Hepatocyte (in vitro differentiated cells): Measurements from ENCODE around the gene ZFHX3. TPM values are rescaled to one million over a fixed set of nuclear protein-coding genes. Genes with fewer than 3 reads are reported as not detected.

Experiments used
- DNase-seq: peaks from one replicate; pipeline ENCODE4 v3.0.0-alpha.2; 2016; ENCODE audit warnings: low spot score
- H2AFZ ChIP-seq: fragments of 200-600 bp; sonication (generic); 2 replicates; pipeline ENCODE4 v1.6.0; 2016; ENCODE audit warnings: antibody characterized with exemption, mild to moderate bottlenecking
- H3K27ac ChIP-seq: fragments of 200-600 bp; sonication (generic); 2 replicates; pipeline ENCODE4 v1.5.1; 2016; ENCODE audit warnings: mild to moderate bottlenecking
- H3K27me3 ChIP-seq: fragments of 200-600 bp; sonication (generic); 2 replicates; pipeline ENCODE4 v1.6.1; 2016
- H3K36me3 ChIP-seq: fragments of 200-600 bp; sonication (generic); replicated peaks from 2 replicates; pipeline ENCODE4 v1.5.1; 2016; ENCODE audit warnings: low read depth; ENCODE audit not compliant: insufficient read depth
- H3K4me1 ChIP-seq: fragments of 200-600 bp; sonication (generic); 2 replicates; pipeline ENCODE4 v1.5.1; 2016; ENCODE audit warnings: mild to moderate bottlenecking, moderate library complexity; ENCODE audit not compliant: insufficient read depth
- H3K4me2 ChIP-seq: fragments of 200-600 bp; sonication (generic); 2 replicates; pipeline ENCODE4 v1.6.0; 2016
- H3K4me3 ChIP-seq: fragments of 200-600 bp; sonication (generic); 2 replicates; pipeline ENCODE4 v1.5.1; 2016; ENCODE audit warnings: mild to moderate bottlenecking
- H3K79me2 ChIP-seq: fragments of 200-600 bp; sonication (generic); 2 replicates; pipeline ENCODE4 v1.6.0; 2017; ENCODE audit warnings: mild to moderate bottlenecking
- H3K9me2 ChIP-seq: fragments of 200-600 bp; sonication (generic); replicated peaks from 2 replicates; pipeline ENCODE4 v1.6.0; 2017; ENCODE audit warnings: mild to moderate bottlenecking; ENCODE audit not compliant: insufficient read depth
- H3K9me3 ChIP-seq: fragments of 200-600 bp; sonication (generic); 2 replicates; pipeline ENCODE4 v1.5.1; 2016; ENCODE audit warnings: low read depth, mild to moderate bottlenecking
- H4K20me1 ChIP-seq: fragments of 200-600 bp; sonication (generic); 2 replicates; pipeline ENCODE4 v1.6.0; 2016; ENCODE audit warnings: mild to moderate bottlenecking; ENCODE audit not compliant: insufficient read depth, poor library complexity, severe bottlenecking
- CTCF ChIP-seq: fragments of 200-600 bp; sonication (generic); IDR thresholded peaks from 2 replicates; pipeline ENCODE4 v1.5.1; 2016; ENCODE audit warnings: antibody characterized with exemption, mild to moderate bottlenecking; ENCODE audit not compliant: poor library complexity
- EZH2 ChIP-seq: fragments of 200-600 bp; sonication (generic); IDR thresholded peaks from 2 replicates; pipeline ENCODE4 v1.6.1; 2016; ENCODE audit warnings: antibody characterized with exemption, mild to moderate bottlenecking, borderline replicate concordance
- EZH2phosphoT487 ChIP-seq: fragments of 200-600 bp; sonication (generic); IDR thresholded peaks from one replicate; pipeline ENCODE4 v1.6.1; 2018; ENCODE audit warnings: antibody characterized with exemption, mild to moderate bottlenecking, low read depth, moderate library complexity; ENCODE audit not compliant: unreplicated experiment, severe bottlenecking
- WGBS: methylation state at CpG from one replicate; pipeline ENCODE4 v1.1.6; 2016; ENCODE audit warnings: low lambda C conversion rate; ENCODE audit errors: missing lambda C conversion rate; 5-methylcytosine and 5-hydroxymethylcytosine counted together
- polyA plus RNA-seq: library from polyadenylated mRNA; unstranded; fragments of >200 nt; fragmentation: Nextera tagmentation; extraction: Ambion mirVana; gene quantifications from 2 replicates; pipeline ENCODE4 v1.2.1, GENCODE V29; 2016
- total RNA-seq: library from RNA; depleted of rRNA; stranded (reverse); fragments of >200 nt; gene quantifications from 2 replicates; pipeline ENCODE4 v1.2.3, GENCODE V29; 2014

ZFHX3 gene
- total and polyA plus RNA-seq, 2 experiments from 2014 or later, result 6.4 to 11.6 TPM

DNA sequence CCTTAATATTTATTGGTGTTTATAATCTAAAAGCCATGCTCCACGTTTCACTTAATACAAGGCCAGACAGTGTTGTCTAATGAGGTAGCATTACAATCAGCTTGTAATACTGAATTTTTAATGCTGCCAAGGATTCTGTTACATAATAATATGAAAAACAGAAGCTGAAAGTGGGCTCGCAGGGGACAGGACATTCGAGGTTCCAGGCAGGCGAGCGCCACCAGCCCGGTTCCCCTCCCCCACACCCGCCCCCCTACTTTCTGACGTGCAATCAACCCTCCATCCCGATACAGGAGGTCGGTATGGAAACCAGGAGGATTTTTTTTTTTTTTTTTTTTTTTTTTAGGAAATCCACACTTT, 6.2 kb upstream of the ZFHX3 start:
- no peak for DNase-seq
- WGBS, result 39% methylated on average over 10 of the region's 10 CpGs
- H3K27ac ChIP-seq, result peak overlapping the region; percentile 89
- TF ChIP-seq CTCF, result no peak
- TF ChIP-seq EZH2phosphoT487, result no peak
- TF ChIP-seq EZH2, result no peak
- H3K4me2 ChIP-seq, result peak overlapping the region; percentile 82
- H3K79me2 ChIP-seq, result peaks cover 74% of the 10 kb centered on the region
- H3K4me3 ChIP-seq, result no peak overlapping the region
- H3K9me2 ChIP-seq, result no peaks in the 10 kb centered on the region
- H4K20me1 ChIP-seq, result no peaks in the 10 kb centered on the region
- peaks cover 70% of the 10 kb centered on the region for H3K4me1 ChIP-seq
- H3K27me3 ChIP-seq, result no peaks in the 10 kb centered on the region
- no peaks in the 10 kb centered on the region for H3K36me3 ChIP-seq
- H2AFZ ChIP-seq, result no peak overlapping the region
- no peaks in the 10 kb centered on the region for H3K9me3 ChIP-seq

DNA sequence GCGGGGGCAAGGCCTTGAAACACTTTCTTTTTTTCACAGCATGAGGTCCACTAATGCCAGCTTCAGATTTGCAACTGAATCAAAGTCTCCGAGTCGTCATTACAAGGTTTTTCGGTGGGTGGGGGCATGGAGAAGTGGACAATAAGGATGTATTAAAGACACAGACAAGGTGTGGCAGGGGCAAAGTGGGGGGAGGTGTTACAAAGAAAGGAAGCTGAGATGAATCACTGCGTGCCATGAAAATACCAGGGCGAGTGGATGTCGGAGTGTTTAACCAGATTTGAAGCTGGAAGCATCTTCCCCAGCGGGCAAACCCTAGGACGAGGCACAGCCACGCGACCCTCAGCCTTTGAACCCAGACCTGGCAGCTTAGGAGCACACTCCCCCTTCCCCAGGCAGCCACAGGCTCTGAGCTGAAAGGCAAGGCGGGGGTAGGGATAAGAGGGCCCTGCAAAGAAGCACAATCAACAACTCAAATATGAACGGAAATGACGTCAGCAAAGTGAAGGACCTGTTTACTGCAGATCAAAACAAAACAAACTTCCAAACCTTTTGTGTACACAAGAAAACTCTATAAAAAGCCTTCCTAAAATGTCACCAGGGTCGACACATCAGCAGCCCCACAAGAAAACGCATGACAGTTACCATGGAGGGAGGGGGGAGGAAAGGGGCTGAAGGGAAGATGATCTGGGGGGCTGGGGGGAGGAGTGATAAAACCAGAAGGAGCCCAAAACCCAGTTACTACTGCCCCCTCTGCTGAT, 5.6 kb upstream of the ZFHX3 start:
- no peak overlapping the region for H3K4me3 ChIP-seq

GRCh38 chr16:73053038-73053363, 5.1 kb upstream of the ZFHX3 start:
- Histone ChIP-seq H3K27me3 (no peaks in the 10 kb centered on the region), H3K9me3 (no peaks in the 10 kb centered on the region), H3K9me2 (no peaks in the 10 kb centered on the region), H3K4me1 (peaks cover 78% of the 10 kb centered on the region), H3K27ac (peak overlapping the region; percentile 89), H3K79me2 (peaks cover 78% of the 10 kb centered on the region), H4K20me1 (no peaks in the 10 kb centered on the region), H2AFZ (no peak overlapping the region), H3K4me3 (no peak overlapping the region), H3K4me2 (peak overlapping the region; percentile 82), H3K36me3 (no peaks in the 10 kb centered on the region)
- WGBS, result 65% methylated on average over 4 of the region's 4 CpGs
- TF ChIP-seq EZH2phosphoT487, result no peak
- no peak for TF ChIP-seq EZH2
- TF ChIP-seq CTCF, result no peak
- DNase-seq, result no peak

More for the DNA sequence above, 5.6 kb upstream of the ZFHX3 start:
- Histone ChIP-seq H2AFZ (peak overlapping the region; percentile 6), H3K79me2 (peaks cover 76% of the 10 kb centered on the region), H3K27ac (peak overlapping the region; percentile 89), H3K9me3 (no peaks in the 10 kb centered on the region), H3K4me2 (peak overlapping the region; percentile 82), H3K4me1 (peaks cover 76% of the 10 kb centered on the region), H4K20me1 (no peaks in the 10 kb centered on the region), H3K27me3 (no peaks in the 10 kb centered on the region), H3K9me2 (no peaks in the 10 kb centered on the region), H3K36me3 (no peaks in the 10 kb centered on the region)
- WGBS, result 29% methylated on average over 16 of the region's 16 CpGs
- no peak for DNase-seq
- no peak for TF ChIP-seq EZH2phosphoT487
- TF ChIP-seq EZH2, result no peak
- no peak for TF ChIP-seq CTCF
